ENCODE measurements around the gene UGT3A2.

UGT3A2 gene, protein sequence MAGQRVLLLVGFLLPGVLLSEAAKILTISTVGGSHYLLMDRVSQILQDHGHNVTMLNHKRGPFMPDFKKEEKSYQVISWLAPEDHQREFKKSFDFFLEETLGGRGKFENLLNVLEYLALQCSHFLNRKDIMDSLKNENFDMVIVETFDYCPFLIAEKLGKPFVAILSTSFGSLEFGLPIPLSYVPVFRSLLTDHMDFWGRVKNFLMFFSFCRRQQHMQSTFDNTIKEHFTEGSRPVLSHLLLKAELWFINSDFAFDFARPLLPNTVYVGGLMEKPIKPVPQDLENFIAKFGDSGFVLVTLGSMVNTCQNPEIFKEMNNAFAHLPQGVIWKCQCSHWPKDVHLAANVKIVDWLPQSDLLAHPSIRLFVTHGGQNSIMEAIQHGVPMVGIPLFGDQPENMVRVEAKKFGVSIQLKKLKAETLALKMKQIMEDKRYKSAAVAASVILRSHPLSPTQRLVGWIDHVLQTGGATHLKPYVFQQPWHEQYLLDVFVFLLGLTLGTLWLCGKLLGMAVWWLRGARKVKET

DNA sequence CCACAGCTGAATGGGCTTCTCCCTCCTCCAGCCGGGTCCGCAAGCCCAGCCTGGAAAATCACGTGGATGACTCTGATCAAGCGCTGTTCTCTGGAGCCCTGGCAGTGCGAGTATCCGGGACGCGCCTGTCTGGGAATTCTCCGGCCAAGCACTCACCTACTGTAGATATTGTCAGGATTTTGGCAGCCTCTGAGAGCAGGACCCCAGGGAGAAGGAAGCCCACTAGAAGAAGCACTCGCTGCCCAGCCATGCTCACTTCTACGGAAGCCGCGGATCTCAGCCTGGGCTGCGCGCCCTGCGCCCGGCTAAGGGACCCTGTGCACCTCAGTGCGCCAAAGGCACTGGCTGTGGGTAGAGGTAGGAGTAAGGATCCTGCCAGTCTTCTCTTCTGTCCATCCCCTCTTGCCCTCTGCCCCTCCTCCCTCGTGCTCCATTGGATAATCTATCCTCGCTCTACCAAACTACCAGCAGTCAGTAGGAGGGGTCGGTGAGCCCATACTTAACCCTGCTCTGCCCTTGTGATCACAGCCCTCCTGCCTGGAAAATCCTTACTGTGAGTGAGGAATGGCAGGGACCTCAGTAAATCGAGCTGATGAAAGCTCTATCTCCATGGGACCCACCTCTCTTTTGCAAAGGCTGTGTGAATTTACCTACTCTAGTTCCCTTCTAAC is at the start of gene UGT3A2:
Gene UGT3A2, minus strand, starts transcription at position 343 of the 671 bp plus-strand sequence. Its CDS starts 93 bp downstream, at position 250.
- DNase-seq (ENCODE audit: low read depth): no peak

DNA sequence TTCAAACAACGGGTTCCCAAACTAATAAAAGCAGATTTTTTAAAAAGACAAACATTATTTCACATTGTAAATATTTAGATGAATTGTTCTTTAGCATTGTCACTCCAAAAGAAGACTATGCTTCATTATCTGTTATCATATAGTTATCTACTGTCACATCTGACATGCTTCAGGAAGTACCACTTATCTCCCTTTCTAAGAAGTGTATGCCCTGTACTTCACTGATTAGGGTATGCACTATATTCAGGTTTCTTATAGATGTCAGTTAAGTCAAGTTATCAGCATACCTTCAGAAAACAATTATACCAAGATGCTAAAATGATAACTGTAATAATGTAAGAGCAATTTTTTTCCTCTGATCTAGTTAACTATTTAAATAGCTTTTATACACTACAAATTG is 44.6 kb upstream of the UGT3A2 start:
- DNase-seq (ENCODE audit: low read depth): no peak

DNA sequence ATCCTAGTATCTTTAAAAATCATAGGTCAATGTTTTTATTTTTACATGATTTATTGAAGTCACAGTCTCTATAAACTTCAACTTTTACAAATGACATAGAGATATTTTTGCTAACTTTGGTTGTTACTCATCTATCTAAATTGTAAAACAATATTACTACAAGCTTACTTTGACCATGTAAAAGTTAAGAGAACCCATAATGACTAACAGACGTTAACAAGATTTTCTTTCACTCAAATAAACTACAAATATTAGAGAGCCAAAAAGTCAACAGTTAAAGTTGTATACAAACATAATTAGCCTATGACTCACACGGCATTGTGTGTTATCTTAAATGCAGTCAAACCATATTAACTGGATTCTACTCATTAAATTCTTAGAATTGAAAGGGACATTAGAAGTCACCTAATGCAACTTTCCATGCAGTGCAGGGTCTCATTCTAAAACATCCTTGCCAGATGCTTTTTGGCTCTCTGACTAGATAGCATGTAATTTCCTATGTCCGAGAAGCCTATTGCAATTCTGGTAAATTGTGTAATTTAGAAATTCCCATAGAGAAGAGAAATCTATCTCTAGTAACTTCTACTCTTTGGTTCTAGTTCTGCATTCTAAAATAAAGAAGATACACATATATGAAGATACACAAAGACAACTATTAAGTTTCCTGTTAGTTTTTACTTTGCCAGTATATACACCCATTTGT is 42.2 kb upstream of the UGT3A2 start:
- no peak for DNase-seq (ENCODE audit: low read depth)

GRCh38 chr5:36105819-36106218 is 39.1 kb upstream of the UGT3A2 start:
- DNase-seq (ENCODE audit: low read depth): no peak

- no peak for DNase-seq (ENCODE audit: low read depth)
Measured at GRCh38 chr5:36099748-36100147, 33.1 kb upstream of the UGT3A2 start.

- no peak for DNase-seq (ENCODE audit: low read depth)
Measured at GRCh38 chr5:36096486-36096885, 29.8 kb upstream of the UGT3A2 start.

- no peak for DNase-seq (ENCODE audit: low read depth)
Measured at GRCh38 chr5:36089989-36090388, 23.3 kb upstream of the UGT3A2 start.

- no peak for DNase-seq (ENCODE audit: low read depth)
Measured at GRCh38 chr5:36079200-36079781, 12.6 kb upstream of the UGT3A2 start.

GRCh38 chr5:36078430-36078829 is 11.7 kb upstream of the UGT3A2 start:
- DNase-seq (ENCODE audit: low read depth): no peak

- DNase-seq (ENCODE audit: low read depth): no peak
Measured at GRCh38 chr5:36073595-36074216, 7.0 kb upstream of the UGT3A2 start.

- no peak for DNase-seq (ENCODE audit: low read depth)
Measured at GRCh38 chr5:36070687-36071571, 4.2 kb upstream of the UGT3A2 start.

- no peak for DNase-seq (ENCODE audit: low read depth)
Measured at GRCh38 chr5:36068751-36069281, 2.1 kb upstream of the UGT3A2 start.

- no peak for DNase-seq (ENCODE audit: low read depth)
Measured at GRCh38 chr5:36066001-36066539, 612 bp downstream of the UGT3A2 start.

- DNase-seq (ENCODE audit: low read depth): no peak
Measured at GRCh38 chr5:36060420-36060887, 6.2 kb downstream of the UGT3A2 start.

GRCh38 chr5:36059571-36060419 is 6.9 kb downstream of the UGT3A2 start:
- DNase-seq (ENCODE audit: low read depth): no peak

- no peak for DNase-seq (ENCODE audit: low read depth)
Measured at GRCh38 chr5:36058776-36059175, 7.9 kb downstream of the UGT3A2 start.

GRCh38 chr5:36057386-36057785 is 9.3 kb downstream of the UGT3A2 start:
- DNase-seq (ENCODE audit: low read depth): no peak

- DNase-seq (ENCODE audit: low read depth): no peak
Measured at GRCh38 chr5:36056422-36056821, 10.3 kb downstream of the UGT3A2 start.

DNA sequence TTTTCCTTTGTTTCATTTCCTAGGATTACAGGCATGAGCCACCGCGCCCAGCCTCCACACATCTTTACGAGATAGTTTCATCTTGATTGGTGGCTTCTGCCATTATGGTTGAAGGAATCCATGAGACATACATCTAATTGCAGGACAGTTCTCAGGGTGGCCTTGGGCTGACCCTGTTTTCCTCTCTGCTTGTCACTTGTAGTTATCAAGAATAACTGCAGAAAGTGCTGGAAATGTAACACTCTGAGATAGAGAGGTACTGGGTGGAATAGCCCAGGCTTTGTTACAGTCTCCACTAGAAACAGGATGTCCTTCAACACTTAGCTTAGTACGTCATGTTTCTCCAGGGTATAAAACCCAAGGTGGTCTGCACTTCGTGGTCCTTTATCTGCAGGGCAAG is 10.7 kb downstream of the UGT3A2 start:
- DNase-seq (ENCODE audit: low read depth): no peak

Data from stimulated activated CD8-positive, alpha-beta memory T cell treated with anti-CD3 and anti-CD28 coated beads, Interleukin-7, amount 100 ng/mL, for 24 hours (primary cell).